ENCODE data around the gene ITPKA.

Gene ITPKA

GRCh38 chr15:41511899-41512369 is 18.3 kb downstream of the ITPKA start:
- no peak for DNase-seq

DNA sequence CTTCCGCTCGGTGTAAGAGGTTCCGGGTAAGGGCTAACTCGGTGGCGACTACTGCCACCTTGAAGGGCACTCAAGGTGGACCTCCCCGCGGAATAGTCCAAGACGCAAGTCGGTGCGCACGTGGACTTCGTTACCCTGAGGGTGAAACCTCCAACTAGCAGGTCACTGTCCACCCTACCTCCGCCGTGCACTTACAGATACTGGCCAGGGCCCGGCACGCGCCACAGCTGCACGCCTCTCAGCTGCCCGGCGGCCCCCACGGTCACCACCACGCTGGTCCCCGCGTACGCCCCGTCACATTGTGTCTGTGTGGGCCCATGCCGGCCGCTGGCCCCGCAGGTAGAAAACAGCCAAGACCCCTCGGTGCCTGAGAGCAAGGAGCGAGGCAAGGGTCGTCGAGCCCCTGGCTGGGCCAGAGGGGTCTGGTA is 18.9 kb downstream of the ITPKA start:
- no peak for DNase-seq

DNA sequence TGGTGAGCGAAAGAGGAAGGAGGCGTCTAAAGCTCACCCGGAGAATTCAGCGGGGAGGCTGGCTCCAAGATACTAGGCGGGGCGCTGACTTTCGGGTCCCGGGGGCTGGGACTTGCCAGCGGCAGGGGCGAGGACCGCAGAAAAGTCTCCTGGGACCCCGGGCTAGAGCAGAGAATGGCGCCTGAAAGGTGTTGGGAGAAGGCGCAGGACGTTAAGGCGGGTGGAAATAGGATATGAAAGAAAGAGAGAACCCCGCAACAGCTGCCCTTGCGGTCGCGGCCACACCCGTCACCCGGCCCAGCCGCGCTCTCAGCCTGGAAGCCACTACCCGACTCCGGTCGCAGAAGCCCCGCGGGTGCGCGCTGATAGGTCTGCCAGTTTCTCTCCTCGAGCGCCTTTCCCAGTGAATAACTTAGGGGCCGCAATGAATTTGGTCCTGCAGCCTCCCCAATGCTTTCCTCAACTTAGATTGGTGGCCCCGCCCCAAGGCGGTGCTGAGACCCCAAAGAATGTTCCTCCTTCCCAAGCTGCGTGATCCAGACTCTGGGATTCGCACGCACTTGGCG is 19.3 kb downstream of the ITPKA start:
- DNase-seq: no peak

- no peak for DNase-seq
Observed at GRCh38 chr15:41513506-41514227, 20.0 kb downstream of the ITPKA start, which contains the start of gene LTK. LTK (minus strand) TSS chr15:41513827; CDS start chr15:41513709, 118 bp downstream.

DNA sequence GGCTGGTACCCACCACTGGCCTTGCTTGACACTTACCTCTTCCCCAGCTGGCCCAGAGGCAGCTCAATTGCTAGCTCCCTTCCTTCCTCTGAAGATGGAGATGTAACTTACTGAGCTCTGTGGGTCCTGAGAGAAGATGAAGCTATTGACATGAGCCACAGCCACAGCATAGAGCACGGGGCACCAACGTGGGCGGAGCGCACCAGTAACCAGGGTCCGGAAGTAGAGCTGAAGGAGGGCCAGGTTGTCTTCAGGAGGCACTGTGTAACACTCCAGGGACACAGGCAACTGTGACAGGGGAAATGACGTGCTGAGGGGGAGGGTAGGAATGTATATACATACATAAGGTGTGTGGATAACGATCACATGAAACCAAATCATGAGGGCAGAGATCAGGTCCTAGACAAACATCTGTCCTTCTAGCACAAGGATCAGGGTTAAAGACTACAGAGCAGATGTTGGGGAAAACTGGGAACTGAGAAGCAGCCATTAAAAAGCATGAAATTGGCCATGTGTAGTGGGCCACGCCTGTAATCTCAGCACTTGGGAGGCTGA is 24.3 kb downstream of the ITPKA start:
- no peak for DNase-seq

GRCh38 chr15:41520636-41521035 is 27.0 kb downstream of the ITPKA start:
- DNase-seq: no peak

- no peak for DNase-seq
Observed at GRCh38 chr15:41521614-41522013, 27.9 kb downstream of the ITPKA start.

DNA sequence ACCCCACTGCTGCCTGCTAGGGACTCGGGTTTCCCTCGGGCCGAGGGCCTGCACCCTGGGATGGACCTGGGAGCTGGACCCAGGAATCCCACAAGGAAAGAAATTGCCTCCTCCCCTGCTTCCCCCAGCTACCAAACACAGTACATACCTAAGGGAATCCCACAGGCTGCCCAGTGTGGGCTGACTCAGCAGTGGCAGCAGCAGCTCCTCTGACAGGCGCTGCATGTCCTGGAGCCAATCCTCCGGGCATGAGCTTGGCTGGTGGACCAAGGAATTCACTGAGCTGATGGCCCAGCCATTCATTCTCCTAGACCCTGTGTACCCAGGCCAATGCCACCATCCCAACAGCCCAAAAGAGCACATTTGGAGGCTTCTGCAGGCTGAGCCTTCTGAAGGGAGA is 29.4 kb downstream of the ITPKA start:
- no peak for DNase-seq

GRCh38 chr15:41530363-41530956 is 36.8 kb downstream of the ITPKA start:
- DNase-seq: peak in 1 of 2 experiments; percentile 19

GRCh38 chr15:41535544-41535943 is 41.9 kb downstream of the ITPKA start:
- no peak for DNase-seq

GRCh38 chr15:41536866-41537265 is 43.2 kb downstream of the ITPKA start:
- no peak for DNase-seq

DNA sequence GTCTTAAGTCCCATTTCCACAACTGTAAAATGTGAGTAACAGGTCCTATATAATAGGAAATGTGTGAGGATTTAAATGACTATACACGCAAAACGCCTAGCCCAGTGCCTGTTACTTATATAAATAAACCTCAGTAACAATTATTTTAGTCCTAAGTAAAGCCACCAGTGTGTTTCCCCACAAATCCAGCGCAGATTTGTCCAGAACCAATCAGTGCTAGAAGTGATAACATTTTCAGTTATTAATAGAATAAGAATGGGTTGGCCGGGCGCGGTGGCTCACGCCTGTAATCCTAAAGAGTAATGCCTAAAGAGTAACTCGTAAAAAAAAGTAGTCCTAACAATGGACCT is 49.8 kb downstream of the ITPKA start:
- DNase-seq: no peak

DNA sequence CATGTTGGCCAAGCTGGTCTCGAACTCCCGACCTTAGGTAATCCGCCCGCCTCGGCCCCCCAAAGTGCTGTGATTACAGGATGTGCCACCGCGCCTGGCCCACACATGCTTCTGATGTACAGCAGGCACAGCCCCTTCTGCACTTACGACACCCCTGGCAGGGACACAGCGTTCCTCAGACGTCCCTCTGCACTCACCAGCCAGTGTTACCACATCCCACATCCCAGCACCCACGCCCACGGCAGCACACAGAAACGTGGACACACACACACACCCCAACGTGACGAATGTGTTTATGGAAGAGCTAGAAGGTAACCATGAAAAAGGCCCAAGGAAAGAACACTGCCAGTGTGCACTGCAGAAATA is 51.0 kb downstream of the ITPKA start:
- DNase-seq: no peak

GRCh38 chr15:41545218-41545617 is 51.5 kb downstream of the ITPKA start:
- no peak for DNase-seq

GRCh38 chr15:41546851-41547786 is 53.4 kb downstream of the ITPKA start:
- no peak for DNase-seq

DNA sequence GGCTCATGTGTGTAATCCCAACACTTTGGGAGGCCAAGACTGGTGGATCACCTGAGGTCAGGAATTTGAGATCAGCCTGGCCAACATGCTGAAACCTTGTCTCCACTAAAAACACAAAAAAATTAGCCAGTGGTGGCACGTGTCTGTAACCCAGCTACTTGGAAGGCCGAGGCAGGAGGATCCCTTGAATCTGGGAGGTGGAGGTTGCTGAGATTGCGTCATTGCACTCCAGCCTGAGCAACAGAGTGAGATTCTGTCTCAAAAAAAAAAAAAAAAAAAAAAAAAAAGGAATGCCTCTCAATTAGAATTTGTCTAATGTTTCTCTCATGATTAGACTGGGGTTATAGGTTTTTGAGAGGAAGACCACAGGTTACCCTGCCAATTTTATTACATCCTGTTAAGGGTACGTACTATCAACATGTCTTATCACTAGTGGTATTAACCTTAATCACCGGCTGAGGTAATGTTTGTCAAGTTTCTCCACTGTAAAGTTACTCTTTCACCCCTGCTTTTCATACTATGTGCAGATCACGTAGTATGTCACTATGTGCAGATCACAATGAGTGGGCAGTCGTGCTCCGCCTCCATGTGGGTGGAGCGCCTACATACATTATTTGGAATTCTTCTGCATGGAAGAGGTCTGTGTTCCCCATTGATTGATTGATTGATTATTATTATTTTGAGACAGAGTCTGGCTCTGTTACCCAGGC is 56.5 kb downstream of the ITPKA start:
- DNase-seq: no peak
